GM23338 (cell line): ENCODE data around the gene DLL1. TPM values are rescaled to one million over a fixed set of nuclear protein-coding genes. Genes with fewer than 3 reads are reported as not detected.

Source experiments
- ATAC-seq: fragments of 200-7000 bp; cut with Tn5 transposase; 3 replicates; pipeline ENCODE4 v1.9.1; 2020
- DNase-seq: peaks from one replicate; pipeline ENCODE4 v3.0.0-alpha.2; 2015; ENCODE audit warnings: low spot score
- H2AFZ ChIP-seq: fragments of 200-600 bp; sonication (generic); 2 replicates; pipeline ENCODE4 v1.8.0; 2016; ENCODE audit warnings: antibody characterized with exemption, mild to moderate bottlenecking, moderate library complexity
- H3F3A ChIP-seq: fragments of 200-600 bp; sonication (generic); replicated peaks from 2 replicates; pipeline ENCODE4 v1.8.0; 2017; ENCODE audit warnings: antibody characterized with exemption, mixed run types, low read depth
- H3K27ac ChIP-seq: fragments of 200-600 bp; sonication (generic); 2 replicates; pipeline ENCODE4 v1.6.1; 2016; ENCODE audit warnings: low read depth
- H3K27me3 ChIP-seq: fragments of 200-600 bp; sonication (generic); 2 replicates; pipeline ENCODE4 v1.8.0; 2016; ENCODE audit warnings: mild to moderate bottlenecking, mixed run types, moderate library complexity; ENCODE audit not compliant: insufficient read depth
- H3K36me3 ChIP-seq: fragments of 200-600 bp; sonication (generic); 2 replicates; pipeline ENCODE4 v1.8.0; 2016; ENCODE audit warnings: mild to moderate bottlenecking; ENCODE audit not compliant: insufficient read depth
- H3K4me1 ChIP-seq: fragments of 200-600 bp; sonication (generic); 2 replicates; pipeline ENCODE4 v1.8.0; 2016; ENCODE audit warnings: mild to moderate bottlenecking, moderate library complexity; ENCODE audit not compliant: insufficient read depth
- H3K4me2 ChIP-seq: fragments of 200-600 bp; sonication (generic); 2 replicates; pipeline ENCODE4 v1.7.1; 2017; ENCODE audit warnings: mixed run types
- H3K4me3 ChIP-seq: fragments of 200-600 bp; sonication (generic); 2 replicates; pipeline ENCODE4 v1.6.1; 2016; ENCODE audit warnings: mixed run types
- H3K79me2 ChIP-seq: fragments of 200-600 bp; sonication (generic); replicated peaks from 2 replicates; pipeline ENCODE4 v1.8.0; 2017; ENCODE audit warnings: mild to moderate bottlenecking; ENCODE audit not compliant: insufficient read depth
- H3K9me2 ChIP-seq: fragments of 200-600 bp; sonication (generic); 2 replicates; pipeline ENCODE4 v1.8.0; 2017; ENCODE audit not compliant: insufficient read depth
- H4K20me1 ChIP-seq: fragments of 200-600 bp; sonication (generic); replicated peaks from 2 replicates; pipeline ENCODE4 v1.8.0; 2017; ENCODE audit warnings: mild to moderate bottlenecking; ENCODE audit not compliant: insufficient read depth
- H3K27ac Mint-ChIP-seq: 2 replicates; pipeline ENCODE4 v1.8.0; 2020; ENCODE audit warnings: inconsistent platforms, mild to moderate bottlenecking, moderate library complexity, mixed read lengths
- H3K27me3 Mint-ChIP-seq: 3 replicates; pipeline ENCODE4 v1.8.0; 2022; ENCODE audit warnings: low read depth, mild to moderate bottlenecking, moderate library complexity, mixed read lengths, inconsistent platforms; ENCODE audit not compliant: insufficient read depth, poor library complexity
- H3K36me3 Mint-ChIP-seq: 3 replicates; pipeline ENCODE4 v1.8.0; 2021; ENCODE audit warnings: low read depth, mild to moderate bottlenecking, inconsistent platforms, moderate library complexity, mixed read lengths
- H3K4me1 Mint-ChIP-seq: 3 replicates; pipeline ENCODE4 v1.8.0; 2020; ENCODE audit warnings: mild to moderate bottlenecking, inconsistent platforms, mixed read lengths
- H3K4me3 Mint-ChIP-seq: 3 replicates; pipeline ENCODE4 v1.8.0; 2021; ENCODE audit warnings: moderate library complexity, mild to moderate bottlenecking, inconsistent platforms, mixed read lengths
- H3K9me3 Mint-ChIP-seq: 3 replicates; pipeline ENCODE4 v1.8.0; 2020; ENCODE audit warnings: moderate library complexity, mild to moderate bottlenecking, inconsistent platforms, mixed read lengths
- CREB1 ChIP-seq: fragments of 250-450 bp; sonication (Bioruptor Pico); IDR thresholded peaks from 2 replicates; pipeline ENCODE4 v1.5.0; 2020; ENCODE audit warnings: low read depth, mild to moderate bottlenecking, moderate library complexity
- CTCF ChIP-seq, 2 experiments: fragments of 200-600 bp in 1 of 2; sonication (generic) in 1 of 2; conservative IDR thresholded peaks; 2 replicates each; pipeline versions ENCODE4 v1.5.1 to v1.6.1; 2016 to 2017; ENCODE audit warnings: antibody characterized with exemption in 2 of 2, low read depth in 2 of 2, mild to moderate bottlenecking in 2 of 2, moderate library complexity in 1 of 2
- ETS1 ChIP-seq: IDR thresholded peaks from 2 replicates; pipeline ENCODE4 v1.6.1; 2016; ENCODE audit warnings: antibody characterized with exemption
- EZH2 ChIP-seq: fragments of 200-600 bp; sonication (generic); IDR thresholded peaks from one replicate; pipeline ENCODE4 v1.8.0; 2017; ENCODE audit warnings: antibody characterized with exemption, mild to moderate bottlenecking, low read depth; ENCODE audit not compliant: unreplicated experiment
- EZH2phosphoT487 ChIP-seq: fragments of 200-600 bp; sonication (generic); IDR thresholded peaks from one replicate; pipeline ENCODE4 v1.8.1; 2018; ENCODE audit warnings: antibody characterized with exemption; ENCODE audit not compliant: unreplicated experiment
- JUNB ChIP-seq: IDR thresholded peaks from one replicate; pipeline ENCODE4 v1.6.1; 2016; ENCODE audit warnings: antibody characterized with exemption; ENCODE audit not compliant: unreplicated experiment
- NANOG ChIP-seq: IDR thresholded peaks from 2 replicates; pipeline ENCODE4 v1.6.1; 2016; ENCODE audit warnings: antibody characterized with exemption, borderline replicate concordance
- POLR2AphosphoS5 ChIP-seq: IDR thresholded peaks from 2 replicates; pipeline ENCODE4 v1.6.1; 2016; ENCODE audit warnings: antibody characterized with exemption, low read depth
- STAT1 ChIP-seq: IDR thresholded peaks from one replicate; pipeline ENCODE4 v1.6.1; 2016; ENCODE audit warnings: antibody characterized with exemption; ENCODE audit not compliant: unreplicated experiment
- ZNF114 ChIP-seq: fragments of 250-450 bp; sonication (Bioruptor Pico); IDR thresholded peaks from 2 replicates; pipeline ENCODE4 v1.5.0; 2020; ENCODE audit warnings: mild to moderate bottlenecking, moderate library complexity
- ZNF331 ChIP-seq: fragments of 250-450 bp; sonication (Bioruptor Pico); IDR thresholded peaks from 2 replicates; pipeline ENCODE4 v1.5.0; 2020; ENCODE audit warnings: low read depth, mild to moderate bottlenecking, moderate library complexity
- ZNF462 ChIP-seq: fragments of 250-450 bp; sonication (Bioruptor Pico); IDR thresholded peaks from 2 replicates; pipeline ENCODE4 v1.5.0; 2020; ENCODE audit warnings: mild to moderate bottlenecking, moderate library complexity
- polyA plus RNA-seq: library from polyadenylated mRNA; unstranded; fragments of >200 nt; fragmentation: Nextera tagmentation; extraction: Ambion mirVana; gene quantifications from 2 replicates; pipeline ENCODE4 v1.2.1, GENCODE V29; 2016
- total RNA-seq: library from RNA; depleted of rRNA; stranded (reverse); fragments of >200 nt; shearing (Covaris generic); gene quantifications from 2 replicates; pipeline ENCODE4 v1.2.3, GENCODE V29; 2014
- TF ChIP-seq, protein P1 (sequence below): IDR thresholded peaks from one replicate; pipeline ENCODE4 v1.6.1; 2018; ENCODE audit warnings: antibody characterized with exemption; ENCODE audit not compliant: unreplicated experiment

Gene DLL1
- total and polyA plus RNA-seq, 2 experiments from 2014 or later, result 2.2 to 4.6 TPM

- H3K27ac Mint-ChIP-seq, result no peak overlapping the region
- Histone ChIP-seq H3K4me1 (no peaks in the 10 kb centered on the region), H3K27me3 (no peaks in the 10 kb centered on the region), H3K4me2 (no peak overlapping the region), H3K27ac (no peak overlapping the region), H3K36me3 (no peaks in the 10 kb centered on the region), H4K20me1 (peaks cover 9% of the 10 kb centered on the region), H3K9me2 (no peaks in the 10 kb centered on the region), H2AFZ (no peak overlapping the region), H3F3A (no peaks in the 10 kb centered on the region), H3K79me2 (peaks cover 82% of the 10 kb centered on the region), H3K4me3 (no peak overlapping the region)
- TF ChIP-seq ETS1 (no peak), EZH2 (no peak), ZNF462 (no peak), CREB1 (CRISPR knock-in tag) (no peak), NANOG (no peak), JUNB (no peak), ZNF331 (no peak), POLR2AphosphoS5 (no peak), ZNF114 (CRISPR knock-in tag) (no peak), STAT1 (no peak), CTCF (conservative IDR thresholded peaks at IDR 0.05; ENCODE audit: low read depth in 2 of 2) (no peak), EZH2phosphoT487 (no peak)
- TF ChIP-seq, protein P1, sequence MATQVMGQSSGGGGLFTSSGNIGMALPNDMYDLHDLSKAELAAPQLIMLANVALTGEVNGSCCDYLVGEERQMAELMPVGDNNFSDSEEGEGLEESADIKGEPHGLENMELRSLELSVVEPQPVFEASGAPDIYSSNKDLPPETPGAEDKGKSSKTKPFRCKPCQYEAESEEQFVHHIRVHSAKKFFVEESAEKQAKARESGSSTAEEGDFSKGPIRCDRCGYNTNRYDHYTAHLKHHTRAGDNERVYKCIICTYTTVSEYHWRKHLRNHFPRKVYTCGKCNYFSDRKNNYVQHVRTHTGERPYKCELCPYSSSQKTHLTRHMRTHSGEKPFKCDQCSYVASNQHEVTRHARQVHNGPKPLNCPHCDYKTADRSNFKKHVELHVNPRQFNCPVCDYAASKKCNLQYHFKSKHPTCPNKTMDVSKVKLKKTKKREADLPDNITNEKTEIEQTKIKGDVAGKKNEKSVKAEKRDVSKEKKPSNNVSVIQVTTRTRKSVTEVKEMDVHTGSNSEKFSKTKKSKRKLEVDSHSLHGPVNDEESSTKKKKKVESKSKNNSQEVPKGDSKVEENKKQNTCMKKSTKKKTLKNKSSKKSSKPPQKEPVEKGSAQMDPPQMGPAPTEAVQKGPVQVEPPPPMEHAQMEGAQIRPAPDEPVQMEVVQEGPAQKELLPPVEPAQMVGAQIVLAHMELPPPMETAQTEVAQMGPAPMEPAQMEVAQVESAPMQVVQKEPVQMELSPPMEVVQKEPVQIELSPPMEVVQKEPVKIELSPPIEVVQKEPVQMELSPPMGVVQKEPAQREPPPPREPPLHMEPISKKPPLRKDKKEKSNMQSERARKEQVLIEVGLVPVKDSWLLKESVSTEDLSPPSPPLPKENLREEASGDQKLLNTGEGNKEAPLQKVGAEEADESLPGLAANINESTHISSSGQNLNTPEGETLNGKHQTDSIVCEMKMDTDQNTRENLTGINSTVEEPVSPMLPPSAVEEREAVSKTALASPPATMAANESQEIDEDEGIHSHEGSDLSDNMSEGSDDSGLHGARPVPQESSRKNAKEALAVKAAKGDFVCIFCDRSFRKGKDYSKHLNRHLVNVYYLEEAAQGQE, result no peak
- no peaks in the 10 kb centered on the region for H3K36me3 Mint-ChIP-seq
- H3K9me3 Mint-ChIP-seq, result no peaks in the 10 kb centered on the region
- H3K27me3 Mint-ChIP-seq, result peaks cover 4% of the 10 kb centered on the region
- H3K4me3 Mint-ChIP-seq, result no peak overlapping the region
- H3K4me1 Mint-ChIP-seq, result peaks cover 17% of the 10 kb centered on the region
- DNase-seq (no peak), ATAC-seq (no peak)
Measured at GRCh38 chr6:170312876-170313275, 22.0 kb upstream of the DLL1 start.
